ENCODE data around the gene SHC2.
"Not testable (repeated sequence)": the region's sequence is repeated elsewhere in the genome, so short reads cannot be mapped to it uniquely, and the experiment has no call there.

The SHC2 gene

GRCh38 chr19:423691-424466 lies 37.0 kb downstream of the SHC2 start:
- no peak for DNase-seq (ENCODE audit: low spot score)

GRCh38 chr19:422917-423226 lies 38.0 kb downstream of the SHC2 start:
- DNase-seq (ENCODE audit: low spot score): not testable (repeated sequence)

- no peak for DNase-seq (ENCODE audit: low spot score)
Observed at GRCh38 chr19:422213-422916, 38.5 kb downstream of the SHC2 start.

- DNase-seq (ENCODE audit: low spot score): no peak
Observed at GRCh38 chr19:419721-420515, 40.9 kb downstream of the SHC2 start.

GRCh38 chr19:418761-419671 lies 41.8 kb downstream of the SHC2 start:
- DNase-seq (ENCODE audit: low spot score): no peak

- DNase-seq (ENCODE audit: low spot score): no peak
Observed at GRCh38 chr19:416416-416815, 44.4 kb downstream of the SHC2 start.

- DNase-seq (ENCODE audit: low spot score): no peak
Observed at GRCh38 chr19:415292-415691, 45.5 kb downstream of the SHC2 start.

- DNase-seq (ENCODE audit: low spot score): no peak
Observed at GRCh38 chr19:413756-414420, 46.9 kb downstream of the SHC2 start.

GRCh38 chr19:412356-413355 lies 48.2 kb downstream of the SHC2 start:
- DNase-seq (ENCODE audit: low spot score): no peak

GRCh38 chr19:411723-412355 lies 49.0 kb downstream of the SHC2 start:
- DNase-seq (ENCODE audit: low spot score): no peak

- DNase-seq (ENCODE audit: low spot score): not testable (repeated sequence)
Observed at GRCh38 chr19:411121-411722, 49.6 kb downstream of the SHC2 start.

GRCh38 chr19:410243-410781 lies 50.5 kb downstream of the SHC2 start:
- DNase-seq (ENCODE audit: low spot score): no peak

GRCh38 chr19:409516-410242 lies 51.2 kb downstream of the SHC2 start:
- DNase-seq (ENCODE audit: low spot score): no peak

GRCh38 chr19:408902-409515 lies 51.8 kb downstream of the SHC2 start, which contains the start of gene C2CD4C:
C2CD4C (minus strand) TSS chr19:409147; CDS start chr19:408361, 786 bp downstream.
- DNase-seq (ENCODE audit: low spot score): no peak

- no peak for DNase-seq (ENCODE audit: low spot score)
Observed at GRCh38 chr19:408441-408901, 52.4 kb downstream of the SHC2 start.

GRCh38 chr19:407511-408440 lies 53.1 kb downstream of the SHC2 start:
- no peak for DNase-seq (ENCODE audit: low spot score)

All from putamen (tissue), 1 donor.